HepG2 (cell line): Measurements from ENCODE around the gene TNFAIP1. TPM values are rescaled to one million over a fixed set of nuclear protein-coding genes. Genes with fewer than 3 reads are reported as not detected.
A peak's percentile ranks its signal among the peaks of the same experiment; 100 is the strongest.

ENCODE experiments used
- CBX5 ChIP-seq: sonication (generic); formaldehyde crosslinking; IDR thresholded peaks from 2 replicates; pipeline ENCODE4 v1.4.0; 2020; ENCODE audit warnings: missing genetic modification reagents, borderline replicate concordance
- HNF1A ChIP-seq, 2 experiments: sonication (generic) in 1 of 2; formaldehyde crosslinking in 1 of 2; IDR thresholded peaks; 2 replicates each; pipeline versions ENCODE4 v1.4.0 to v1.6.1; 2016 to 2020; ENCODE audit warnings: borderline replicate concordance in 1 of 2, low read depth in 1 of 2, mild to moderate bottlenecking in 1 of 2, missing genetic modification reagents in 1 of 2
- HOXA7 ChIP-seq: sonication (generic); formaldehyde crosslinking; IDR thresholded peaks from 2 replicates; pipeline ENCODE4 v1.8.1; 2022; ENCODE audit warnings: mild to moderate bottlenecking, missing genetic modification reagents, moderate library complexity
- JUND ChIP-seq: sonication (generic); formaldehyde crosslinking; IDR thresholded peaks from 2 replicates; pipeline ENCODE4 v1.8.0; 2022; ENCODE audit warnings: mild to moderate bottlenecking, missing genetic modification reagents
- RNF2 ChIP-seq: fragments of 450-650 bp; conservative IDR thresholded peaks from 2 replicates; pipeline ENCODE4 v1.6.1; 2016; ENCODE audit warnings: low read depth
- TAF15 ChIP-seq: fragments of 200-400 bp; formaldehyde crosslinking; IDR thresholded peaks from one replicate; pipeline ENCODE4 v1.6.1; 2018; ENCODE audit warnings: mild to moderate bottlenecking, low read depth, low read length; ENCODE audit not compliant: poor library complexity, severe bottlenecking
- TFDP2 ChIP-seq: sonication (generic); formaldehyde crosslinking; IDR thresholded peaks from 2 replicates; pipeline ENCODE4 v1.4.0; 2020; ENCODE audit warnings: missing genetic modification reagents
- TOPORS ChIP-seq: sonication (generic); formaldehyde crosslinking; IDR thresholded peaks from 2 replicates; pipeline ENCODE4 v1.8.0; 2023; ENCODE audit warnings: mild to moderate bottlenecking, missing genetic modification reagents
- ZBTB42 ChIP-seq: sonication (generic); formaldehyde crosslinking; IDR thresholded peaks from 2 replicates; pipeline ENCODE4 v1.5.0; 2020; ENCODE audit warnings: mild to moderate bottlenecking, missing genetic modification reagents
- ZBTB46 ChIP-seq: sonication (generic); formaldehyde crosslinking; IDR thresholded peaks from 2 replicates; pipeline ENCODE4 v1.4.0; 2020; ENCODE audit warnings: mild to moderate bottlenecking, missing genetic modification reagents, borderline replicate concordance
- ZFYVE20 ChIP-seq: sonication (generic); formaldehyde crosslinking; IDR thresholded peaks from 2 replicates; pipeline ENCODE4 v1.8.0; 2023; ENCODE audit warnings: low read depth, mild to moderate bottlenecking, moderate library complexity, missing genetic modification reagents, borderline replicate concordance
- ZNF18 ChIP-seq: sonication (generic); formaldehyde crosslinking; IDR thresholded peaks from 2 replicates; pipeline ENCODE4 v1.8.0; 2022; ENCODE audit warnings: mild to moderate bottlenecking, missing genetic modification reagents; ENCODE audit not compliant: insufficient replicate concordance
- ZNF564 ChIP-seq: sonication (generic); formaldehyde crosslinking; IDR thresholded peaks from 2 replicates; pipeline ENCODE4 v1.8.1; 2023; ENCODE audit warnings: mild to moderate bottlenecking, missing genetic modification reagents
- polyA plus RNA-seq, 8 experiments: library from polyadenylated mRNA; depleted of rRNA in 3 of 8; stranded (reverse) in 7 of 8; unstranded in 1 of 8; fragments of >200 nt; fragmentation: Illumina TruSeq in 4 of 8; extraction: Trizol in 4 of 8; gene quantifications; 2 replicates each; pipeline versions ENCODE4 v1.2.1 to v1.2.3, GENCODE V29; 2011 to 2016; ENCODE audit warnings: low read depth in 4 of 8, missing spikeins in 1 of 8, mixed read lengths in 1 of 8; ENCODE audit not compliant: insufficient read depth in 1 of 8
- total RNA-seq, 5 experiments: library from RNA; depleted of rRNA; stranded (reverse); fragments of >200 nt; fragmentation: Illumina TruSeq; extraction: Trizol; gene quantifications; 2 replicates each; pipeline ENCODE4 v1.2.3, GENCODE V29; 2016; ENCODE audit warnings: low read depth in 1 of 5
- TF ChIP-seq, protein P1 (sequence below): sonication (generic); formaldehyde crosslinking; IDR thresholded peaks from 2 replicates; pipeline ENCODE4 v1.4.0; 2020; ENCODE audit warnings: missing genetic modification reagents
- TF ChIP-seq, protein P2 (sequence below): sonication (generic); formaldehyde crosslinking; IDR thresholded peaks from 2 replicates; pipeline ENCODE4 v1.5.0; 2020; ENCODE audit warnings: missing genetic modification reagents
- TF ChIP-seq, protein P3 (sequence below): sonication (generic); formaldehyde crosslinking; IDR thresholded peaks from 2 replicates; pipeline ENCODE4 v1.8.0; 2022; ENCODE audit warnings: missing genetic modification reagents, low read depth, mild to moderate bottlenecking, borderline replicate concordance

TNFAIP1 gene
- total and polyA plus RNA-seq, 2 of the 13 experiments (the other 11 are each of a cell fraction or from before 2014, with no cell fraction given): 17.5 to 40.6 TPM

DNA sequence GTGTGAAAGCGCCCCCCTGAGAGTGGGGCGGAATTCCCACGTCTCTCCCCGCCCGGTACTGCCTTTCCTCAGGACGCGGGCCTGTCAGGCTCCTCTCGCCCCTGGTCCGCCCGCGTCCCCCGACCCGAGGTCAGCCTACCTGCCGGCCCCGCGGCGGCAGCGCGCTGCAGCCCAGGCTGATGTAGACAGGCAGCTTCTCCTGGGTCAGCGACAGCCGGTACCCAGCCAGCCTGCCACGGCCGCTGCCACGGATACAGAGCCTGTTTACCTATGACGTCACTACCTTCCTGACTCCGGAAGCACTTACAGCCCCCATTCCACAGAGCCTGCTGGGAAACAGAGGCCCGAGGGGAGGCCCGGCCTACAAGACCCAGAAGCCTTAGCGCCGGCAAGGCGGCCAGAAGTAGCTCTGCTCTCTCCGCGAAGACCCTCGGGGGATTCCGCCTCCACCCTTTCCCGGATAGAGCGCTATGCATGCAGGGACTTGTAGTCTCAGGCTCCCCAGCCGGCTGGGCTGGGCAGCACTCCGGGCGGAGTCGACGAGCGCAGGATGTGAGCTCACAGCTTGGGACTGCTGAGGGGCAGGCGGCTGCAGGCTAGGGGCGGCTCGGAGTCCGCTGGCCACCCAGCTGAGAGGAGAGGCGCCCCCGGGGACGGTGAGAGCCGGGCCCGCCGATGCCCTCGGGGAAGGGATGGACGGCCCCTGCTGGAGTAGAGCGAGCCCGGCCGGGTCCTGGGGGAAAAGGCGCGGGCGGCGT is at the start of gene TNFAIP1, which contains the start of gene IFT20 (continued):
- TF ChIP-seq ZNF18 (CRISPR knock-in tag) (no peak), ZNF564 (CRISPR knock-in tag) (no peak; the same call in 1 of the 2 replicates), HNF1A (IDR thresholded peaks at IDR 0.05; ENCODE audit: low read depth) (0 out of 2 replicates have a peak, but pooled peaks have one; percentile 17), HNF1A (CRISPR knock-in tag; IDR thresholded peaks at IDR 0.05; ENCODE audit: borderline replicate concordance) (no peak; the same call in 1 of the 2 replicates), TOPORS (CRISPR knock-in tag) (0 out of 2 replicates have a peak, but pooled peaks have one; percentile 52), RNF2 (0 out of 2 replicates have a peak, but pooled peaks have one; percentile 31), ZFYVE20 (CRISPR knock-in tag) (no peak), CBX5 (CRISPR knock-in tag) (no peak; the same call in 1 of the 2 replicates), HOXA7 (no peak), TFDP2 (CRISPR knock-in tag) (peak; percentile 57; the same call in 1 of the 2 replicates), ZBTB46 (CRISPR knock-in tag) (no peak), JUND (CRISPR knock-in tag) (peak; percentile 92), TAF15 (no peak), ZBTB42 (CRISPR knock-in tag) (no peak)
- TF ChIP-seq, protein P1, sequence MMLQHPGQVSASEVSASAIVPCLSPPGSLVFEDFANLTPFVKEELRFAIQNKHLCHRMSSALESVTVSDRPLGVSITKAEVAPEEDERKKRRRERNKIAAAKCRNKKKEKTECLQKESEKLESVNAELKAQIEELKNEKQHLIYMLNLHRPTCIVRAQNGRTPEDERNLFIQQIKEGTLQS (CRISPR knock-in tag): peak; percentile 85
- TF ChIP-seq, protein P2, sequence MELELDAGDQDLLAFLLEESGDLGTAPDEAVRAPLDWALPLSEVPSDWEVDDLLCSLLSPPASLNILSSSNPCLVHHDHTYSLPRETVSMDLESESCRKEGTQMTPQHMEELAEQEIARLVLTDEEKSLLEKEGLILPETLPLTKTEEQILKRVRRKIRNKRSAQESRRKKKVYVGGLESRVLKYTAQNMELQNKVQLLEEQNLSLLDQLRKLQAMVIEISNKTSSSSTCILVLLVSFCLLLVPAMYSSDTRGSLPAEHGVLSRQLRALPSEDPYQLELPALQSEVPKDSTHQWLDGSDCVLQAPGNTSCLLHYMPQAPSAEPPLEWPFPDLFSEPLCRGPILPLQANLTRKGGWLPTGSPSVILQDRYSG (CRISPR knock-in tag): no peak
- TF ChIP-seq, protein P3, sequence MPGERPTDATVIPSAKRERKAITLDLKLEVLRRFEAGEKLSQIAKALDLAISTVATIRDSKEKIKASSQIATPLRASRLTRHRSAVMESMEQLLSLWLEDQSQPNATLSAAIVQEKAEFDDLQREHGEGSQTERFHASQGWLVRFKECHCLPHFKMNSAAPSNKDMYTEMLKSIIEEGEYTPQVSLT (CRISPR knock-in tag): no peak
